ENCODE results near the gene PKP3.

DNA sequence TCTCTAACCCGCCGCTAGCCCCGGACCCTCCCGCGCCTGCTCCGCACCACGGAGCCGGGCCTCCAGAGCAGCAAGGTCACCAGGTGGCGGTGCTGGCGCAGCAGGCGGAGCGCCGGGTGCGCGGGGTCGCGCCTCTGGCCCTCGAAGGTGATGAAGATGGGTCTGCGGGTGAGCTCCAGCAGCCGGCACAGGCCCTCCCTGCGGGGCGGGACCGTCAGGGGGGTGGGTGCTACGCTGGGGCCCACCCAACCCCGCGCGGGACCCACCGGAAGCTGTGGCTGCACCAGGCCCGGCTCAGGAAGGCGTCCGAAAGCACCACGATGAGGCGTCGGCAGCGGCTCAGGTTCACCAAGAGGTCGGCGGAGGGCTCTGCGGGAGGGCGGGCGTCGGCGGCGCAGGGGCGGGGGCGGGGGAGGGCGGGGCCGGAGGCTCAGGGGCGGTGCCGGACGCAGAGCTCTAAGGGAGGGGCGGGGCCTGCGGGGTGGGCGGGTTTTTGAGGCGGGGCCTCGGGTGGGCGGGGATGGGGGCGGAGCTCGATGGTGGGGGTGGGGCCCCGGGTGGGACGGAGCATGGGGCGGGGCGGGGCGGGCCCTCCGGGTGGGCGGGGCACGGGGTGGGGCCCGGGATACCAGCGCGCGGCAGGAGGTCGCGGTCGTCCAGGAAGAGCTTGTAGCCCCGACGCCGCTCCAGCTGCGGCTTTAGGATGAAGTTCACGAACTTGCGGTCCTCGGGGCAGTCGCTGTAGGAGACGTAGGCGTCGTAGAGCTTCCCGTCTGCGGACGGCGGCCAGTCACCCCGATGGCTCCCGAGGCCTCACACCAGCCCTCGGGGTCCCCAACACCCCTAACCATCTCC, 13.0 kb downstream of the PKP3 start:
- TF ChIP-seq POLR2AphosphoS5 (IDR thresholded peaks at IDR 0.05) = peak; percentile 76 to 87 (median 78)
- TF ChIP-seq, protein P1, sequence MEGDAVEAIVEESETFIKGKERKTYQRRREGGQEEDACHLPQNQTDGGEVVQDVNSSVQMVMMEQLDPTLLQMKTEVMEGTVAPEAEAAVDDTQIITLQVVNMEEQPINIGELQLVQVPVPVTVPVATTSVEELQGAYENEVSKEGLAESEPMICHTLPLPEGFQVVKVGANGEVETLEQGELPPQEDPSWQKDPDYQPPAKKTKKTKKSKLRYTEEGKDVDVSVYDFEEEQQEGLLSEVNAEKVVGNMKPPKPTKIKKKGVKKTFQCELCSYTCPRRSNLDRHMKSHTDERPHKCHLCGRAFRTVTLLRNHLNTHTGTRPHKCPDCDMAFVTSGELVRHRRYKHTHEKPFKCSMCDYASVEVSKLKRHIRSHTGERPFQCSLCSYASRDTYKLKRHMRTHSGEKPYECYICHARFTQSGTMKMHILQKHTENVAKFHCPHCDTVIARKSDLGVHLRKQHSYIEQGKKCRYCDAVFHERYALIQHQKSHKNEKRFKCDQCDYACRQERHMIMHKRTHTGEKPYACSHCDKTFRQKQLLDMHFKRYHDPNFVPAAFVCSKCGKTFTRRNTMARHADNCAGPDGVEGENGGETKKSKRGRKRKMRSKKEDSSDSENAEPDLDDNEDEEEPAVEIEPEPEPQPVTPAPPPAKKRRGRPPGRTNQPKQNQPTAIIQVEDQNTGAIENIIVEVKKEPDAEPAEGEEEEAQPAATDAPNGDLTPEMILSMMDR (IDR thresholded peaks at IDR 0.05 in 8 of 11, conservative IDR thresholded peaks at IDR 0.05 in 3 of 11) = peak in 4 of 11 experiments; percentile 11 to 37 (median 28)

All from spleen (tissue), 7 donors.